AG09319 (cell line): Measurements from ENCODE around the gene LRRC3C.

Source experiments
- DNase-seq: peaks from one replicate; pipeline ENCODE4 v3.0.0-alpha.2; 2010; ENCODE audit warnings: low read depth; ENCODE audit errors: extremely low read depth
- TF ChIP-seq, protein P1 (sequence below): IDR thresholded peaks from 2 replicates; pipeline ENCODE4 v1.5.1; 2011; ENCODE audit warnings: low read depth, mild to moderate bottlenecking, inconsistent platforms, low read length, moderate library complexity

The LRRC3C gene

DNA sequence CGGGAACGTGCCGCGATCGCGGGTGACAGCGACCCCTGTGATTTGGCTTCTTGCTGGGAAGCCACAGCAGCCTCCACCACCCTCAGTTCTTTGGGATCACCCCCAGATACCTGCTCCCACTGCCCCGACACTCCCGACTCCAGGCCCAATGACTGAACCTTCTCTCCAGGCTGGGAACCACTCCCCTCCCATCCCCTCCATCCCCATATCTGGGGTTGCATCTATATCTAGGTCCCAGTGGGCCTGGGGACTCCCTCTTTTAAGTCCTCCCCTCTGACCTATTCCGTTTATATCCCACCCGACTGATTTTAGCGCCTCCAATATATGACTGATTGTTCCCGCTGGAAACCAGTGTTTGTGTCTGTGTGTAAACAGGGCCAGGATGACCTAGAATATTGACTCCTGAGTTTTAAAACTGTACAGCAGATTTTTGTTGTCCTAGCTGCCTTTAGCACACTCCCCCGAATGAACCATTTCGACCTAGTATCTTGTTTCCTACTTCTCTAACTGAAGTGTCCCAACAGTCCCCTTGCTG is 53.7 kb downstream of the LRRC3C start:
- no peak for DNase-seq
- TF ChIP-seq, protein P1, sequence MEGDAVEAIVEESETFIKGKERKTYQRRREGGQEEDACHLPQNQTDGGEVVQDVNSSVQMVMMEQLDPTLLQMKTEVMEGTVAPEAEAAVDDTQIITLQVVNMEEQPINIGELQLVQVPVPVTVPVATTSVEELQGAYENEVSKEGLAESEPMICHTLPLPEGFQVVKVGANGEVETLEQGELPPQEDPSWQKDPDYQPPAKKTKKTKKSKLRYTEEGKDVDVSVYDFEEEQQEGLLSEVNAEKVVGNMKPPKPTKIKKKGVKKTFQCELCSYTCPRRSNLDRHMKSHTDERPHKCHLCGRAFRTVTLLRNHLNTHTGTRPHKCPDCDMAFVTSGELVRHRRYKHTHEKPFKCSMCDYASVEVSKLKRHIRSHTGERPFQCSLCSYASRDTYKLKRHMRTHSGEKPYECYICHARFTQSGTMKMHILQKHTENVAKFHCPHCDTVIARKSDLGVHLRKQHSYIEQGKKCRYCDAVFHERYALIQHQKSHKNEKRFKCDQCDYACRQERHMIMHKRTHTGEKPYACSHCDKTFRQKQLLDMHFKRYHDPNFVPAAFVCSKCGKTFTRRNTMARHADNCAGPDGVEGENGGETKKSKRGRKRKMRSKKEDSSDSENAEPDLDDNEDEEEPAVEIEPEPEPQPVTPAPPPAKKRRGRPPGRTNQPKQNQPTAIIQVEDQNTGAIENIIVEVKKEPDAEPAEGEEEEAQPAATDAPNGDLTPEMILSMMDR, result no peak; the same call in 1 of the 2 replicates

DNA sequence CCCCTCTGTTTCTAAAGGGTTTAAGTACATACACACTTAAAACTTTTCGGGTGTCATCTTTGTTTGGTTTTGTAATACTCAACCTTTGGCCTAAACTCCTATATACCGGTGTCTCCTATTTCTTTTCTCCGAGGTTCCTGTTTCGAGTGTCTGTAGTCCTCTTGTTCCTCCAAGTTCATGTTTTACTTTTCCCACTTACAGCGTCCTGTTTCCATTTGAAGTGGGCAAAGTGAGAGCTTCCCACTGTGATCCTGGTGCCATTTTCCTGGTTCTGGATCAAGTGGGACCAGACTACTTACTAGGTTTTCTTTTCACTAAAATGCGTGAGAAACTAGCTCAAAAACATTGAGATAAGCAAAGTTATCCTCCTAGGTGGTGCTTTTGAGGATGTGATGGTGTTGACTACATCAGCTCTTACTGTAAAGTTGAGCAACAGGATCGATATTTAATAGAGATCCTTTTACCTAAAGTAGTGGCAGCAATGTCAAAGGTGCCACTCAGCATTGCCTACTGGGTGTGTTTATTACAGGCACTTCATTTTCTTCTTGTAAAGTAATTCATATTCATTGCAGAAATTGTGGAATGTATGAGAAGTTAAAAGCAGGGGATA is 54.3 kb downstream of the LRRC3C start:
- TF ChIP-seq, protein P1, result no peak
- DNase-seq, result no peak

DNA sequence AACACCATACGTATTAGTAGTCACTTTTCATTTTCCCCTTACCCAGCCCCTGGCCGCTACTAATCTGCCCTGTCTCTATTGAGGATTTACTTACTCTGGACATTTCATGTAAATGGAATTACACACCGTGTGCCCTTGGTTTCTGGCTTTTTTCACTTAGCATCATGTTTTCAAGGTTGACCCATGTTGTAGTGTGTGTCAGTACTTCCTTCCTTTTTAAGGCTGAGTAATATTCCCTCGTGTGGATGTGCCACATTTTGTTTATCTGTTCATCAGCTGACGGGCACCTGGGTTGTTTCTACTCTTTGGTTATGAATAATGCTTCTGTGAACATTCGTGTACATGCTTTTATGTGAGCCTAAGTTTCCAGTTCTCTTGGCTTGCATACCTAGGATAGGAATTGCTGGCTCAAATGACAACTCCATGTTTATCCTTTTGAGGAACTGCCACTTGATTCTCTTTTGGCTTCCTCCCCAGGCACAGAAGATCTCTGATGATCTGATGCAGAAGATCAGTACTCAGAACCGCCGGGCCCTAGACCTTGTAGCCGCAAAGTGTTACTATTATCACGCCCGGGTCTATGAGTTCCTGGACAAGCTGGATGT is 60.8 kb downstream of the LRRC3C start:
- TF ChIP-seq, protein P1, result no peak
- no peak for DNase-seq

DNA sequence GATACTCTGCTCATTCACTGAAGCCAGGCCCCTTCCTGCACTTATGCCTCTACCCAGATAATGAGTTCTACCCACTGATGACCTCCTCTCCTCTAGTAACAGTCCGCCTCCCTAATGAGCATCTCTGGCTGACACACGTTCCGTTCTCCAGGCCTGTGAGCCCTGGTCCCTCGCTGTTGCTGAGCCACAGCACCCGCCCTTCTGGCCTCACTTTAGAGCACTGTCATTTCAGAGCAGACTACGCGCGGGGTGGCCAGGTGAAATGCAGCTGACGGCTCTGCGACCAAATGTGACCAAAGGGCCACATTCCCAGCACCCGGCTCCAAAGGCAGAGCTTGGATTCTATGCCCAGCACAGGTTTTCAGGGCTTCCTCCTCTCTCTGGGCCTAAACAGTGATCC is 66.9 kb downstream of the LRRC3C start:
- DNase-seq, result no peak
- TF ChIP-seq, protein P1, result no peak
